ENCODE results near the gene UPB1.

GRCh38 chr22:24496234-24496633 lies 1.1 kb downstream of the UPB1 start:
- TF ChIP-seq POLR2A (IDR thresholded peaks at IDR 0.05) = no peak
- TF ChIP-seq, protein P1, sequence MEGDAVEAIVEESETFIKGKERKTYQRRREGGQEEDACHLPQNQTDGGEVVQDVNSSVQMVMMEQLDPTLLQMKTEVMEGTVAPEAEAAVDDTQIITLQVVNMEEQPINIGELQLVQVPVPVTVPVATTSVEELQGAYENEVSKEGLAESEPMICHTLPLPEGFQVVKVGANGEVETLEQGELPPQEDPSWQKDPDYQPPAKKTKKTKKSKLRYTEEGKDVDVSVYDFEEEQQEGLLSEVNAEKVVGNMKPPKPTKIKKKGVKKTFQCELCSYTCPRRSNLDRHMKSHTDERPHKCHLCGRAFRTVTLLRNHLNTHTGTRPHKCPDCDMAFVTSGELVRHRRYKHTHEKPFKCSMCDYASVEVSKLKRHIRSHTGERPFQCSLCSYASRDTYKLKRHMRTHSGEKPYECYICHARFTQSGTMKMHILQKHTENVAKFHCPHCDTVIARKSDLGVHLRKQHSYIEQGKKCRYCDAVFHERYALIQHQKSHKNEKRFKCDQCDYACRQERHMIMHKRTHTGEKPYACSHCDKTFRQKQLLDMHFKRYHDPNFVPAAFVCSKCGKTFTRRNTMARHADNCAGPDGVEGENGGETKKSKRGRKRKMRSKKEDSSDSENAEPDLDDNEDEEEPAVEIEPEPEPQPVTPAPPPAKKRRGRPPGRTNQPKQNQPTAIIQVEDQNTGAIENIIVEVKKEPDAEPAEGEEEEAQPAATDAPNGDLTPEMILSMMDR (IDR thresholded peaks at IDR 0.05) = no peak
- no peak for TF ChIP-seq POLR2AphosphoS5 (IDR thresholded peaks at IDR 0.05)
- TF ChIP-seq EP300 (IDR thresholded peaks at IDR 0.05) = no peak
